Stimulated activated CD8-positive, alpha-beta memory T cell treated with anti-CD3 and anti-CD28 coated beads, Interleukin-15, amount 100 ng/mL, for 24 hours (primary cell): ENCODE data around the gene INPP5K.
"Not testable (repeated sequence)": the region's sequence is repeated elsewhere in the genome, so short reads cannot be mapped to it uniquely, and the experiment has no call there.

Source experiments
- DNase-seq: peaks from one replicate; pipeline ENCODE4 v3.0.0-alpha.2; 2020; ENCODE audit warnings: low read depth

INPP5K gene

DNA sequence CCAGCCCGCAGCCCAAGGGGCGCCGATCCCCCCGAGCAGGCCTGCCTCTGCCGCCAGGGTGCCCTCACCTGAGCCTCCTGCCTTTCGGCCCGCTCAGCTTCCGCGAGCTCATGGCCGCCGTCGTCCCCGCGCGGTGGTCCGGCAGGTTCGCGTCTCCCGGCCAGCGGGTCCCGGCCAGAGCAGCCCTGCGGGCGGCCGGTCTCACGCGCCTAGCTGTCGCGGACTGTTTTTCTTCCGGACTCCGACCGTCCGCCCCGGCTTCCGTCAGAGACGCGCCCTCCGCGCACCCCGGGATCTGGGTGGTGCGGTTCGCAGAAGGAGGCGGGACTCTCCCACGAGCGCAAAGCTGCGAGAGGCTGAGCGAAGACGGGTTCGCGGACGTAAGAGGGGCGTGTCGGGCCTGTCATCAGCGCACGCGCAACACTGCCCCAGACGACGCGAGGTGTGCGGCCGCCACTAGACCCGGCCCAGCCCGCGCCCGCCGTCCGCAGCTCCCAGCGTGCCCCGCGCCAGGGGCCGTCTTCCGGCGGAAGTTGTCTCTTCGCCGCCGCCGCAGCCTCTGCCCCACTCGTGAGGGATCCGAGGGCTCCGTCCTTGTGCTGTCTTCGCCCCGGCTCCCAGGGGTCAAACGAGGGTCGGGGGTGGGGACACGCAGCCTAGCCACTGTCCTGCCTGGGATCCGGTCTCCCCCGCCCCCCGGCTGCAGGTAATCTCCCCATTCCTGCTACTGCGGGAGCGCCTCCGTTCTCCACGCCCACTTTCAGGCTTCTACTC, at the start of gene INPP5K:
INPP5K (minus strand) TSS at position 225 of the 774 bp plus-strand sequence; CDS start at position 112, 113 bp downstream.
- peak; percentile 92 for DNase-seq

GRCh38 chr17:1565877-1566276, 49.5 kb upstream of the INPP5K start:
- no peak for DNase-seq

DNA sequence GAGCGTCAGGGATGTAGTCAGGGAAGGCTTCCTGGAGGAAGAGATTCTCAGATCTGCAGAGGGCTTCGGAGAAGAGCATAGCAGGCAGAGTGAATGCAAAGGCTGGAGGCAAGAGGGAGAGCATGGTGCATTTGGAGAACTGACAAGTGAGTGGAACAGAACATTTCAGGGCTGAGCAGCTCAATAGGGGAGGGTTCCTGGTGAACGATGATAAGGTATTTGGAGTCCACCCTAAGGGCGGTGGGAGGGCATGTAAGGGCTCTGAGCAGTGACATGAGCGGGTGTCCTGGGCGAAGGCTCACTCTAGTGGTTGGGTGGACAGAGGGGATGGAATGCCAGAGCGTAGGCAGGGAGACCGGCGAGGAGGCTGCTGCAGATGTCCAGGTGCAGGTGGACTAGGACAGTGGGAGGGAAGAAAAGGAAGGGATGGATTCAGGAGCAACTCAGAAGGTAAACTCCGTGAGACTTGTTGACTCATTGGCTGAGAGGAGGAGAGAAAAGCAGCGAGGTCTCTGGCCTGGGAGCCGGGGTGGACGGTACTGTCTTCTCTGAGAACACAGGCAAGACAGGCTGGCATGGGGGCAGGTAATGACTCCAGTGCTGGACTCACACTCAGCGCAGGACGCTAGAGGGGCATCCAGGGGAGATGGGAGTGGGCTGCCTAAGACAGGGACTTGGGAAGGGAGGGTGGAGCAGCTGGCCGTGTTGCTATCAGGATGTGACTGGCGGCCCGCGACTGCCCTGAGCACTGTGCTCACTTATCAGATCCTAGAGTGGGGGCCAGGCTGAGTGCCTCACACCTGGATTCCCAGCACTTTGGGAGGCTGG, 47.6 kb upstream of the INPP5K start:
- DNase-seq = no peak

- not testable (repeated sequence) for DNase-seq
These were observed 47.0 kb upstream of the INPP5K start for GRCh38 chr17:1563471-1563785.

DNA sequence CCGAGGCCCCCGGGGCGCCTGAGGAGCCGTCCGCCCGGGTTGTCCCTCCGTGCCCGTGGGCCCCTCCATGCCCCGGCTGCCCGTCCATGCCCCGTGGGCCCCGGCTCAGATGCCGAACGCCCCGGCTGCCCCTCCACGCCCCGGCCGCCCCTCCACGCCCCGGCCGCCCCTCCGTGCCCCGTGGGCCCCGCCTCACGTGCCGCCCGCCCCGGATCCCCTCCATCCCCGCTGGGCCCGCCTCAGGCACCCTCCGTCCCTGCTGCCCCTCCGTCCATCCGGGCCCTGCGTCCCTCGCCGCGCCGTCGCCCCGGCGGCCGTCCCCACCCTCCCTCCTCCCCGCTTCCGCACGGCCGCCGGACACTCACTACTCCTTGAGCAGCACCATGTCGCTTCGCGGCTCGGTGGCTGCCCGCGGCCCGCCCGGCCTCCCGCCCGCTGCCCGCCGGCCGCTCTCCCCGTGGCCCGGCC, 45.8 kb upstream of the INPP5K start:
- DNase-seq = no peak

DNA sequence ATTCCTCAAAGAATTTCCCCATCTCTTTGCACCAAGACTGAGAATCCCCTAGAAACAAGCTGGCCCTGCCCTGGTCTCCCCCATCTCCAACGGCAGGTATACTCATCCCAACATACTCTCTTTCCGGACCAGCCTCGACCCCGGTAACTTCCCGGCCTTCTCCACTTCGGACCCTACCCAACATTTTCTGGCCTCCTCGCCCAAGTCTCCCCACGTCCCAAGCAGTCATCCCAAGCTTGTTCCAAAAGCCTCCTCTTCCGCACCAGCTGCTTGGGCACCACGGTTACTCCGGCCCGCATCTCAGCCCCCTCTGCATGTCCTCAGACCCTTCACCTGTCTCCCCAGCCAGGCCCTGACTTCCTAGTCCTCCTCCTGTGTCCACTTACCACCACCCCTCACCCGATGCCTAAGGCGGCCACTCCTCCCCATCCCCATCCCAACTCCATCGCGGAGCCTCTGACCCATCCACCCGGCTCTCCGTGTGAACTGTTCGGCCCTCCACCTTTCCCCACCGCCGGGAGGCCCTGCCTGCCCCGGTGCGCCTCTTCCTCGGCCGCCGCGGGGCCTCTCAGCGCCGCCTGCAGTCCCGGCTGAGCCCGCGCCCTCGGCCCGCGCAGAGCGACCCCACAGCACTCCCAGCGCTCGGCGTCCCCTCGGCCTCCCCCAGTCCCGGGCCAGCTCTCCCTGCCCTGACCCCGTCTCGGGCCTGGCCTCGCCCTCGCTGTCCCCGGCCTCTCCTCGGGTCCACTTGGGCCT, 45.2 kb upstream of the INPP5K start:
- DNase-seq = no peak

DNA sequence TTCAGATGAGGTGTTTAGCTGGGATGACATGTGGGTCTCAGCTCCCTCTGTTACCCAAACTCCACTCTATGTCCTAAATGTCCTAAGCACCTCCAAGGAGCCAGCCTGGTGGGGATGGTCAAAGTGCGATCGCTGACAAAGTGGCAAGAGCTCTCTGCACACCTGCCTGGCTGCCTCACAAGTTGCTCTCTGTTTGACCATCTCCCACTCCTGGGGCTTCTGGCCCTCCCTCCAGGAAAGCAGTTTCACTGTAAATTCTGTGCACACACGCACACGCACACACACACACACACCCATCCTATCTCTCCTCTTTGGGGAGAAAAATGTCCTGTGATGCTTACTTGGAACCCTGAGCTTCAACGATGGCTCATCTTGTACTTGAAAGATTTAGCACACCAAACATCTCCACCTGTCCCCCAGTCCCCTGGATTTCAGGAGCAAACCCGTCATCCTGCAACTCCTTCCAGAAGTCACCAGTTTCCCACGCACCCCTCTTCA, 44.5 kb upstream of the INPP5K start:
- no peak for DNase-seq

DNA sequence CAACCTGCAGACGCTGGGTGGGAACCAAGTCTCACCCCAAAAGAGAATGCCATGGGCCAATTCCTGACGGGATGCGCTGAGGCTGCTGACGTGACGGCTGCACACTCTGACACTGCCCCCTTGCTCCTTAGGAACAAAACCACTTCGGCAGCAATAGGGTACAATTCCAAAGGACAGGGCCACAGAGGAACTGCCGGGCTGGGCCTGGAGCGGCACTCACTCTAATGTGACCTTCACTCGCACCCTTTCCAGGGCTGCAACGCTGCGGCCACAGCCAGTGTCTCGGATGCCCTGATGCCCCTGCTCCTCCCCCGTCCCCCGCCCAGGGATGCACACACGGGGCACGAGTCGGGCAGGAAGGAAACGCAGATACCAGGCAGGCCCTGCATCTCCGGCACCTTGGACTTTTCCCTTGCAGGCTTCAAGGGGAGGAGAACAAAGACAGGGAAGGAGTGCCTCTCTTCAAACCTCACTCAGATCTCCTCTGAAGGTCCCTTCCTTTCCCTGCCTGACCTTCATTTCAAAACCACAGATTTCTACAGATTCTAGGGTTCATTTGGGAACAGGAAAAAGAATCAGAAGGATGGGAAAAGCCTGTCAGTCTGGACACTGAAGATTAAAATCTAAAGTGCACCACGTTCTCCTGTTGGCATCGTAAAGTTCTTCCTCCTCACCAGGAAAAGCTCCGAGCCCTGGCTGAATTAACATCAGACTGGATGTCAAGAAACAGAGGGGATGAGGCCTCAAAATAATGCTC, 43.9 kb upstream of the INPP5K start:
- no peak for DNase-seq

DNA sequence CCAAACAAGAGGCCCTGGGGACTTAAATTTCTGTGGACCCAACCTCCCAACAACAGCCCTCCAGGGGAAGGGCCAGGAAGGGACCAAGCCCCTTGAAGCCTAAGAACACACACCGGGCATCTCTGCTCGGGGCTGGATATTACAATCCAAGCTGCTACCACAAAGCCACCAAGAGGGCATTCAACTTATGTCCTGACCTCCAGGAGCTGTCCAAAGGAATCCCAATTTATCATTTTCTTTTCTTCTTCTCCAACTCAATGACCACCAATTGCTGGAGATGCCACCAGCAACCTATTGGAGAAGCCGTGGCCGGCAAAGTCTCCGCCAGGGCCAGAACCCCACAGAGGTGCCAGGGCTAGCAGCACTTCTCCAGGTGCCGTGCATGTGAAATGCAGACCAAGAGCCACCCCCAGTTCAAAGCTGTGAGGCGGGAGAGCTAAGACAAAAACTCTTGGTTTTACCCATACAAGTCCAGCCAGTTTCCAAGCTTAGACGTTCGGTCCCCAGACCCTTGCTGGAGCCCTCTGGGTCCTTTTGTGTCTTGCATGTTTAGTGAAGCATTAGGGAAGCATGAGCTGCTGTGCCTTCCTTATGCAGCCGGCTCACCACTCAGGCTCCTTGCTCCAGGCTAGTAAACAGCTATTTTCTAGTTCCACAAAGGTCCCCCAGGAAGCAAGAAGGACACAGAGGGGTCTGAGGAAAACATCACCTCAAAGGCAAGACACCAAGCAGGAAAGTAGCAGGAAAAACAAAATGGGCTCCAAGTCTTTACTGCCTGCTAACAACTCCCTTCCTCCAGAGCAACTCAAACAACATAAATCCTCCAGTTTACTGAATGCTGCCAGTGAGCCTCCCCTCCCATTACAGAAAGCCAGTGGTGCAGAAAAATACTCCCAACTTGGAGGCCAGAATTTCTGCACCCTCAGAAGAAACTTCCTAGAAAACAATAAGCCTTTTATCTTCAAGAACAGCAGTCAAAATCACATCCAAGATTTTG, 42.9 kb upstream of the INPP5K start:
- no peak for DNase-seq

GRCh38 chr17:1558401-1558800, 42.0 kb upstream of the INPP5K start:
- no peak for DNase-seq

GRCh38 chr17:1557355-1558095, 41.1 kb upstream of the INPP5K start:
- DNase-seq = no peak

GRCh38 chr17:1555651-1556471, 39.4 kb upstream of the INPP5K start:
- DNase-seq = no peak

- no peak for DNase-seq
These were observed 38.5 kb upstream of the INPP5K start for GRCh38 chr17:1554751-1555540.

GRCh38 chr17:1553354-1554266, 37.2 kb upstream of the INPP5K start:
- DNase-seq = no peak

- no peak for DNase-seq
These were observed 36.5 kb upstream of the INPP5K start for GRCh38 chr17:1552932-1553331.

GRCh38 chr17:1551741-1552140, 35.3 kb upstream of the INPP5K start:
- no peak for DNase-seq

DNA sequence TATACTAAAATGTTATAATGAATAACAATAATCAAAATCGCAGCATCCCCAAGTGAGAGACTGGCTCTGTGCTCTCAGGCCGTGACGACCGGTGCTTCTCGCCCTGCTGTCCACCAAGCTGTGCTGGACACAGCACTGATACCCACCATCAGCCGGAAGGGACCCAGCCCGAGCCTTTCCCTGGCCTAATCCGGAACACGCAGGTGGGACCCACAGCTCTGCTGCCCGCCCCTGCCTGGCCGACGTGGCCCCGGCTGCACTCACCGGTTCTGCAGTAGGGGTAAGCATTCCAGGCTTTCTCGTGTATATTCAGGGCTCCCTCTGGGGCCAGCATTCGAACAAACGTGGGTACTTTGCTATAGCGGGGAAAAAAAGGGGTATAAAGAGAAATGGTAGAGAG, 31.6 kb upstream of the INPP5K start:
- DNase-seq = no peak
